ENCODE data around the gene PARP11. TPM values are rescaled to one million over a fixed set of nuclear protein-coding genes. Genes with fewer than 3 reads are reported as not detected.

PARP11 gene
- total RNA-seq, 1 donor from 2014 or later: 11.4 TPM

GRCh38 chr12:3820122-3820521 lies 53.1 kb downstream of the PARP11 start:
- TF ChIP-seq CTCF (IDR thresholded peaks at IDR 0.05; ENCODE audit: unreplicated experiment): no peak
- Mint-ChIP-seq H3K27ac (ENCODE audit: unreplicated experiment) (no peak overlapping the region), H3K4me1 (ENCODE audit: unreplicated experiment) (no peaks in the 10 kb centered on the region), H3K27me3 (ENCODE audit: unreplicated experiment) (no peaks in the 10 kb centered on the region), H3K9me3 (ENCODE audit: unreplicated experiment) (no peaks in the 10 kb centered on the region), H3K36me3 (ENCODE audit: low read depth, unreplicated experiment) (no peaks in the 10 kb centered on the region), H3K4me3 (ENCODE audit: unreplicated experiment) (no peak overlapping the region)
- no peak for DNase-seq (ENCODE audit: low spot score)

- H3K27ac Mint-ChIP-seq (ENCODE audit: unreplicated experiment): no peak overlapping the region
- DNase-seq (ENCODE audit: low spot score): no peak
- no peaks in the 10 kb centered on the region for H3K4me1 Mint-ChIP-seq (ENCODE audit: unreplicated experiment)
- no peak for TF ChIP-seq CTCF (IDR thresholded peaks at IDR 0.05; ENCODE audit: unreplicated experiment)
- H3K36me3 Mint-ChIP-seq (ENCODE audit: low read depth, unreplicated experiment): no peaks in the 10 kb centered on the region
- no peaks in the 10 kb centered on the region for H3K27me3 Mint-ChIP-seq (ENCODE audit: unreplicated experiment)
- H3K4me3 Mint-ChIP-seq (ENCODE audit: unreplicated experiment): no peak overlapping the region
- no peaks in the 10 kb centered on the region for H3K9me3 Mint-ChIP-seq (ENCODE audit: unreplicated experiment)
Measured at GRCh38 chr12:3816266-3816665, 56.9 kb downstream of the PARP11 start.

GRCh38 chr12:3815094-3815766 lies 58.0 kb downstream of the PARP11 start:
- no peaks in the 10 kb centered on the region for H3K36me3 Mint-ChIP-seq (ENCODE audit: low read depth, unreplicated experiment)
- H3K27ac Mint-ChIP-seq (ENCODE audit: unreplicated experiment): no peak overlapping the region
- H3K4me3 Mint-ChIP-seq (ENCODE audit: unreplicated experiment): no peak overlapping the region
- no peak for TF ChIP-seq CTCF (IDR thresholded peaks at IDR 0.05; ENCODE audit: unreplicated experiment)
- no peaks in the 10 kb centered on the region for H3K9me3 Mint-ChIP-seq (ENCODE audit: unreplicated experiment)
- no peaks in the 10 kb centered on the region for H3K27me3 Mint-ChIP-seq (ENCODE audit: unreplicated experiment)
- no peaks in the 10 kb centered on the region for H3K4me1 Mint-ChIP-seq (ENCODE audit: unreplicated experiment)
- no peak for DNase-seq (ENCODE audit: low spot score)

- Mint-ChIP-seq H3K36me3 (ENCODE audit: low read depth, unreplicated experiment) (no peaks in the 10 kb centered on the region), H3K27me3 (ENCODE audit: unreplicated experiment) (no peaks in the 10 kb centered on the region), H3K4me3 (ENCODE audit: unreplicated experiment) (no peak overlapping the region), H3K27ac (ENCODE audit: unreplicated experiment) (no peak overlapping the region), H3K4me1 (ENCODE audit: unreplicated experiment) (no peaks in the 10 kb centered on the region), H3K9me3 (ENCODE audit: unreplicated experiment) (no peaks in the 10 kb centered on the region)
- no peak for DNase-seq (ENCODE audit: low spot score)
- TF ChIP-seq CTCF (IDR thresholded peaks at IDR 0.05; ENCODE audit: unreplicated experiment): no peak
Measured at GRCh38 chr12:3810540-3810939, 62.7 kb downstream of the PARP11 start.

- no peak for TF ChIP-seq CTCF (IDR thresholded peaks at IDR 0.05; ENCODE audit: unreplicated experiment)
- no peaks in the 10 kb centered on the region for H3K36me3 Mint-ChIP-seq (ENCODE audit: low read depth, unreplicated experiment)
Measured at GRCh38 chr12:3810016-3810370, 63.2 kb downstream of the PARP11 start.

More at GRCh38 chr12:3810016-3810370, 63.2 kb downstream of the PARP11 start:
- no peaks in the 10 kb centered on the region for H3K4me1 Mint-ChIP-seq (ENCODE audit: unreplicated experiment)
- no peak overlapping the region for H3K27ac Mint-ChIP-seq (ENCODE audit: unreplicated experiment)
- H3K27me3 Mint-ChIP-seq (ENCODE audit: unreplicated experiment): no peaks in the 10 kb centered on the region
- no peak overlapping the region for H3K4me3 Mint-ChIP-seq (ENCODE audit: unreplicated experiment)
- no peak for DNase-seq (ENCODE audit: low spot score)
- H3K9me3 Mint-ChIP-seq (ENCODE audit: unreplicated experiment): no peaks in the 10 kb centered on the region

All from endothelial cell (in vitro differentiated cells).